Posterior vena cava (tissue), 2 donors: Measurements from ENCODE around the gene ATP6V0E1. TPM values are rescaled to one million over a fixed set of nuclear protein-coding genes. Genes with fewer than 3 reads are reported as not detected.
"Not testable (repeated sequence)": the region's sequence is repeated elsewhere in the genome, so short reads cannot be mapped to it uniquely, and the experiment has no call there.

Experiments
- DNase-seq: peaks from one replicate; pipeline ENCODE4 v3.0.0-alpha.2; 2020; ENCODE audit warnings: low spot score
- intact Hi-C, 2 donors: fragments of 100-400 bp; cut with DNase I; formaldehyde crosslinking; loops; one replicate each; pipeline versions ENCODE4 v1.14.1 to v1.14.2; 2022 to 2023
- total RNA-seq, 2 donors: library from RNA; stranded (reverse); fragmentation: NEBNext Ultra II Directional; extraction: Animal tissue kit (Norgen Biotek cat#: 25700); gene quantifications; one replicate each; pipeline ENCODE4 v1.2.1, GENCODE V29; 2021
- donor health status: DM: yes; HTN: yes; CAD: no.
- donor health status: DM: yes; HTN: yes; CAD: no.

ATP6V0E1 gene
- total RNA-seq, 2 donors from 2014 or later = 178 to 215 TPM

- intact Hi-C loops = loop anchor here in 1 of 2 donors (10.0 kb wide), 2 partner anchors 67 to 157 kb away; partner anchors contain the start of genes BNIP1 and CREBRF
- no peak for DNase-seq
Observed at GRCh38 chr5:172988276-172988675, 4.7 kb downstream of the ATP6V0E1 start.

- no peak for DNase-seq
- intact Hi-C loops = no loop called here
Observed at GRCh38 chr5:172990776-172991175, 7.2 kb downstream of the ATP6V0E1 start.

GRCh38 chr5:172994405-172994804, 10.8 kb downstream of the ATP6V0E1 start:
- intact Hi-C loops = no loop called here
- DNase-seq = no peak

- intact Hi-C loops = no loop called here
- DNase-seq = no peak
Observed at GRCh38 chr5:172999372-172999973, 15.9 kb downstream of the ATP6V0E1 start.

GRCh38 chr5:172999974-173000373, 16.4 kb downstream of the ATP6V0E1 start:
- intact Hi-C loops = loop anchor here in 1 of 2 donors (5.0 kb wide), 1 partner anchor 633 kb away; no protein-coding TSS in a partner anchor
- no peak for DNase-seq

GRCh38 chr5:173001229-173001841, 17.8 kb downstream of the ATP6V0E1 start:
- intact Hi-C loops = loop anchor here in 1 of 2 donors (5.0 kb wide), 1 partner anchor 634 kb away; no protein-coding TSS in a partner anchor
- DNase-seq = no peak

GRCh38 chr5:173003360-173003759, 19.8 kb downstream of the ATP6V0E1 start:
- intact Hi-C loops = loop anchor here in 1 of 2 donors (5.0 kb wide), 1 partner anchor 636 kb away; no protein-coding TSS in a partner anchor
- no peak for DNase-seq

GRCh38 chr5:173004013-173004412, 20.4 kb downstream of the ATP6V0E1 start:
- intact Hi-C loops = loop anchor here in 1 of 2 donors (5.0 kb wide), 1 partner anchor 637 kb away; no protein-coding TSS in a partner anchor
- DNase-seq = no peak

- no peak for DNase-seq
- intact Hi-C loops = loop anchor here in 1 of 2 donors (5.0 kb wide), 1 partner anchor 637 kb away; no protein-coding TSS in a partner anchor
Observed at GRCh38 chr5:173004447-173004846, 20.9 kb downstream of the ATP6V0E1 start.

- no peak for DNase-seq
- intact Hi-C loops = no loop called here
Observed at GRCh38 chr5:173010021-173010420, 26.4 kb downstream of the ATP6V0E1 start.

GRCh38 chr5:173010547-173011464, 27.2 kb downstream of the ATP6V0E1 start:
- no peak for DNase-seq
- intact Hi-C loops = no loop called here

GRCh38 chr5:173011566-173011965, 28.0 kb downstream of the ATP6V0E1 start:
- intact Hi-C loops = no loop called here
- no peak for DNase-seq

- intact Hi-C loops = no loop called here
- no peak for DNase-seq
Observed at GRCh38 chr5:173012882-173013281, 29.3 kb downstream of the ATP6V0E1 start.

GRCh38 chr5:173014671-173015070, 31.1 kb downstream of the ATP6V0E1 start:
- DNase-seq = no peak
- intact Hi-C loops = no loop called here

GRCh38 chr5:173015192-173015591, 31.6 kb downstream of the ATP6V0E1 start:
- intact Hi-C loops = no loop called here
- DNase-seq = no peak

GRCh38 chr5:173015598-173016455, 32.3 kb downstream of the ATP6V0E1 start:
- intact Hi-C loops = no loop called here
- DNase-seq = no peak

GRCh38 chr5:173016598-173017046, 33.1 kb downstream of the ATP6V0E1 start:
- intact Hi-C loops = no loop called here
- no peak for DNase-seq

GRCh38 chr5:173017087-173017486, 33.5 kb downstream of the ATP6V0E1 start:
- DNase-seq, intact Hi-C loops: not testable (repeated sequence)

GRCh38 chr5:173018358-173018757, 34.8 kb downstream of the ATP6V0E1 start:
- intact Hi-C loops = no loop called here
- no peak for DNase-seq
